SHP77 (cell line): ENCODE measurements around the gene MEF2C.
"Not testable (repeated sequence)": the region's sequence is repeated elsewhere in the genome, so short reads cannot be mapped to it uniquely, and the experiment has no call there.

Experiments
- DNase-seq, 2 experiments: peaks; one replicate each; lab custom pipeline; 2025; lab: John Stamatoyannopoulos, UW

MEF2C gene

DNA sequence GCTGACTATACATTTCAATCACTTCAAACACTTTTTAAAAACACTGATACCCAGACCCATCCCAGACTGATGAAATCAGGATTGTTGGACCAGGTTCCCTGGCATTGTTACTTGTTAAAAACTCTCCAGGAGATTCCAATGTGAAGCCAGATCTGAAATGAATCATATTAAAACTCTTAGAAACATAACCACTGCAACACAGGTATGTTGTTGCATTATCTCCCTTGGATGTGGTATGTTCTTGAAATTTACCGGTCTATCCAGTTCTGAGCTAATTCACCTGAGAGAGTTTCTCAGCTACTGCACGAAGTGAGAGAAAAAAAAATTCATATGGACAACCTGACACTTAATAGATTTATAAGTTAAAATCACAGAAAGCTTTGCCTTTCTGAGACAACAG is 21.8 kb downstream of the MEF2C start:
- DNase-seq: no peak

DNA sequence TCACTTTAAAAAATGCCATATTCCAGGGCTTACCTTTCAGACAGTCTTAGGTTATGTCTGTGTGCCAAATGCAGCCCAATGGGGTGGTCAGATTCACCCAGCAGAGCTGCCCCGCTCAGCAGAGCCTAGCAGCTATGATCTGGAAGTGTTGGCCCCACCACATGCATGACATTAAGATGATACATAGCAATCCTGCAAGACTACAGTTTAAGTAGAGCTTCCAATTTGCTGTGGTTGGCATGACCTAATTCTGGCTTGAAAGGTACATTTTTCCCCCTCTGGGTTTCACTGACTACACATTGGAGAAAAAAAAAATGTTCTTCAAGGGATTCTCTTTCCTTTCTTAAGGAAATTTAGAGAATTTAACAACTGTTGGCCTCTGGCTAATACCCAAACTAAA is 22.5 kb downstream of the MEF2C start:
- no peak for DNase-seq

DNA sequence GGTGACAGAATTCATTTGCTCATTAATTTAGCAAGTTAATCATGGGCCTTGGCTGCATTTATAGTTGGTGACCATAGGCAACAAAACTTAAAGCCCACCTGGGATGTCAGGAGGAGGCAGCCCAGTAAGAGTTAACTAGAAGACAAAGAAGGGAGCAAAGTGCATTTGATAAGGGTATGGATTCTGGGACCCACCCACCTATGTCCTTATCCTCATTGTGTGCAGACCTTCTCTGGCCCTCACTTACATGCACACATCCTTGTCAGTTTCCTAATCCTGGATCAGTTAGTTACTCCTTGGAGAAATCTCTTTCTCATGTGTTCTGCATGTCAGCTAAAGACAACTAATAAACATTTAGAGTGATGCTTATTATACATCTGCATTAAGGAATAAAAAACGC is 24.6 kb downstream of the MEF2C start:
- DNase-seq: no peak

DNA sequence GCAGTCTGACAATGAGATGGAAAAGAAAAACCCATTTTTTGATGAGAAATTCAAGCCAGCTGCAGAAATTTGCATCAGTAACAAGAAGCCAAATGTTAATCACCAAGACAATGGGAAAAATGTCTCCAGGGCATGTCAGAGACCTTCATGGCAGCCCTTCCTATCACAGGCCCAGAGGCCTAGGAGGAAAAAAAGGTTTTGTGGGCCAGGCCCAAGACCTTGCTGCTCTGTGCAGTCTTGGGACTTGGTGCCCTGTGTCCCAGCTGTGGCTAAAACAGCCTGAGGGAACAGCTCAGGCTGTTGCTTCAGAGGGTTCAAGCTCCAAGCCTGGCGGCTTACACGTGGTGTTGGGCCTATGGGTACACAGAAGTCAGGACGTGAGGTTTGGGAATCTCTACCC is 26.6 kb downstream of the MEF2C start:
- not testable (repeated sequence) for DNase-seq

DNA sequence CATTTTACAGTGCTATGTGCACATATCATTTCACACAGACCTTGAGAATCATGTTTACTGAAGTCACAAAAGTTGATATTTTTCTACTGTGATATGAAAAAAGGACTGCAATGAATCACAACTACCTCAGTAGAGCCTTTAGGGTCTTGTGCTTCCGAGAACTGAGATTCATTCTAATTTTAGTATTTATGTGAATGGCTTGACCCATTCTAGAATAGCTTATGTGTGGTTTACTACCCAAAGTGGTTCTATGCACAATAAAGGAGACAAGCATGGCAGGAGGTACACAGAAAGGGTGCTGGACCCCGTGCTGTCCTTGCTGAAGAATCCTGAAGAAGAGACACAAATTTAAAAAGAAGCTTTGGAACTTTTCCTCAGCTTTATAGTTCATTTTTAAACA is 28.2 kb downstream of the MEF2C start:
- DNase-seq: no peak

DNA sequence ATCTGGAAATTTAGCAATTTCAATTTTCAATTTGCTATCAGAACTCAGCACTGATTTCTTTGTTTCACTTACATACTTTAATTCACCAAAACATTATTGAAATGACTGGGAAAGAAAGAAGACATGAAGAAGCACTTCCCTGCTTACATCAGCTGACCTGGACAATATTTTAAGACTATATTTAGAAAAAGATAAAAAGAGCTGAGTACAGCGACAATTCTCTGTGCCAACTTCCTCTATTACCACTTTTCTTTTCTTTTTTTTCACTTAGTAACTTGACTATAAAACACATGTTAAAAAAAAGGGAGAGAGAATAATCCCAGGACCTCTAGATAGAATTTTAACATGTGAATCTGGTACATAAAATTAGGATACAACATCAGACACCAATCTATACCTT is 35.6 kb downstream of the MEF2C start:
- no peak for DNase-seq

DNA sequence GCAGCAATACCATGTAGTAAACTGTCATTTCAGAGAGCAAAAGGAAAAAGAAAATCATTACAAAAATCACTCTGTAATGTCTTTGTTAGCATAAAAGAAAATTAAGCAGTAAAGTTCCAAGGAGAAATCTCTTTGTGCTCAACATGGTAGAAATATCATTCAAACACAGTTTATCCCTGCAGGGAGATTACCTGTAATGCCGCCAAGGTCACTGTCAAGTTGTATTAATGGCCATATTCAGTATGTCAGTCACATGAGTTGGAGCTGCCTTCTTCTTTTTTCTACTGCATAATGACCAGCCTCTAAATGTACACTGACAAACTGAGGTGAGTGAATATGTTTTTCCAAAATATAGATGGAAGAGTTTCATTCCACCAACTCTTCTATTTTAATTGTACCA is 36.5 kb downstream of the MEF2C start:
- no peak for DNase-seq

DNA sequence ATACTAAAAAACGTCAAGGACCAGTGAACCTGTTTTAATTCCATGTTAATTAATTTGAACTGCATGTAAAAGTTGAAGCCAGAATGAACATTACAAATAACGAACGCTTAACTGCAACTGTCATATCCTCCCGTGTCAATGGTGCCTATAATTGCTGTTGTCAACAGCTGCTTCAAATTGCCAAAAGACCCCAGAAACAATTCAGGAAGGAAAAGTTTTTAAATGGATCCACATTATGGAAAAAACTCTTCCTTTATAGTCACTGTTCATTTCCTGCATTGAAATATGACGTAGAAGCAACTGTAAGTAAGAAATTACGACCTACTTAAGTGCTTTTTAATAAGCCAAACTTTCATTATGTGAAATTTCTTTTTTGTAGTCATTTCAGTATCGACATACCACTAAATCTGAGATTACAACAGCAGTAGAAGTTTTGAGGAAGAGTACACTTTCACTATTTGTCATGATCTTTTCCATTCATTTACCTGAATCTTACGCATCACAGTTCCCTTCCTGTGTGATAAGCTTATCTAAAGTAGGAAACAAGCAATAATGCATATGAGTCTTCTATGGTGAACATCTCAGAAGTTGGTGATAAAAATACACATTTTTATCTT is 37.8 kb downstream of the MEF2C start:
- no peak for DNase-seq

DNA sequence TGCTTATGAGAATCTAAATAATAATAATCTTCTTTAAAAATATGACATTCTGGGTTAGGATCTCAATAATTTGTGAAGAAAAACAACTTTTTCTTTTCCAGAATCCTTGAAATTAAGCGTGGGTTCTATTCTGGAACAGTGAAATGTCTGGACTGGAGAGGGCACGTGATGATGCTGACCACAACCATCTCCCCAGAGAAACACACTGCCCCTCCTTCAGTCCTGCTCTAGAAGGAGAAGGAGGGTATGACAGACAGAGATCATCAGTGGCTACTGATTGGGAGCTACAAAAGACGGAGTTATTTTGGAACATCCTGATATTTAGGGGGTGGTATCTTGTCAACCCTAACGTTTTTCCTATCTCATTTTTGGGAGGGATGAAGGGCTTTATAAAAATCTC is 40.2 kb downstream of the MEF2C start:
- DNase-seq: no peak

DNA sequence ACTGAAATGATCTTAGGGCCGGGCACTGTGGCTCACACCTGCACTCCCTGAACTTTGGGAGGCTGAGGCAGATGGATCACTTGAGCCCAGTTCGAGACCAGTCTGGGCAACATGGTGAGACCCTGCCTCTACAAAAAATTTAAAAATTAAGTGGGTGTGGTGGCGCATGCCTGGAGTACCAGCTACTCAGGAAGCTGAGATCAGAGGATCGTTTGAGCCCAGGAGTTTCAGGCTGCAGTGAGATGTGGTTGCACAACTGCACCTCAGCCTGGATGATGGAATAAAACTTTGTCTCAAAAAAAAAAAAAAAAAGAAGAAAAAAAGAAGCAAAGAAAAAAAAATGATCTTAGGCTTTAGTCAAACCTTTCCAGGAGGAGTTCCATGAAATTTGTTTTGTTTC is 41.8 kb downstream of the MEF2C start:
- DNase-seq: no peak

DNA sequence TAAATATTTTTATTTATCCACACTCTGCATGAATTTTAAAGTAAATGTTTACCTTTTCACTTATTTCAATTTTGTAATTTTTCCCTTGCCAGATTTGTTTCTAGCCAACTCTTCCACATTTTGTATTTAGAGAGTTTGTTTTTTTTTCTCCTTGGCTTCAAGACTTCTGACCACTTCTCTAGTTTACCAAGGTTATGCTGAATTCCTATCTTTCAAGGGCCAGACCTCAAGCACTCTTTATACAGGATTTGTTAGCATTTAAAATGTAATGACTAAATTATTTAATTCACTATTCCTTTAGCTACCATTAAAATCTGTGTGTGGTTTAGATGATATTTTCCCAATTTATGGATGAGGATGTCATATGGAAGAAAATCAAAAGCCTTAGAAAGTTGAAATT is 42.5 kb downstream of the MEF2C start:
- DNase-seq: no peak

DNA sequence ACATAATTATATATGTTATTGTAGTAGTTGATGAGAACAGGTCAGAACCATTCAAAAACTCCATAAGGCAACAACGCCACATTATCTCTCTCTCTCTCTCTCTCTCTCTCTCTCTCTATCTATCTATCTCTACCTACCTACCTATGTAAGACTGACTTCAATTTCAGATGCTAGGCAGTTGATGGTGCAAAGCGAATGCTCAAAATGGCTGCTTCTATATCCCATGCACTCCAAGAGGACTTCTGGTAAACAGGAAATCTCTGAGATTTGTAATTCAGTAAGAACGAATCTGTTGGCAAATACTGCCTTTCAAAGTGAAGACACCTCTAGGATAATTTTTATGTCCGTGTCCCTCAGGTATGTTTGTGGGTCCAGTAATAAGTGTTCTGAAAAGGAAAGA is 43.7 kb downstream of the MEF2C start:
- no peak for DNase-seq

DNA sequence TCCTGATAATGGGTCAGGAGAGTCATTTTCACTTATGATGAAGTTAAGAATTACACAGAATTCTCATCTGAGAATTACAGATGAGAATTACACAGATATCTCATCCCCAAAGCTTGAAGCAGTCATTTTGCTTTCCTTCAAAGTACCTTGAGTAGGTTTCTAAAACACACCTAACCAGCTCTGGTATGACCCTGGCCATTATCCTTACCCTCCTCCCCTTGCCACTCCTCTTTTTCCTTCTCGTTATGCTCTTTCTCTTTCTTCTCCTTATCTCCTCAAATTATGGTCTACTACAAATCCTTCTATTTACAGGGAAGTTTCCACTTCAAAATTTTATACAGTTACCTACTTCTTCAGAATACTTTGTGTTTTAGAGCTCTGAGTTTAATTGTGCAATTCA is 44.5 kb downstream of the MEF2C start:
- DNase-seq: no peak

DNA sequence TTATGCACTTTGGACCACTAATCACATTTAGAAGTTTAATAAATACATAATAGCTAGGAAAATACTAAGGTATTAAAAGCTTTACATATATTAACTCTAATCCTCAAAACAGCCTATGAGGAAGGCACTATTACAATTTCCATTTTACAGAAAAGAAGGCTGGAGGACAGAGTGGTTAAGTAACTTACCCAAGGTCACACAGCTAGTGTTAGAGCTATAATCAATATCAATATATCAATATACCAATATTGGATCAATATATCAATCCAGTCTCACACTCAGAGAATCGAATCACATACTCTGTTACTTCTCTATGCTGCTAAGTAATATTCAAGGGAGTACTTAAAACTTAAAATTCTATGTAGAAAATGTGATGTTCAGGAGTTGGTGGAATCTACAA is 45.2 kb downstream of the MEF2C start:
- no peak for DNase-seq

DNA sequence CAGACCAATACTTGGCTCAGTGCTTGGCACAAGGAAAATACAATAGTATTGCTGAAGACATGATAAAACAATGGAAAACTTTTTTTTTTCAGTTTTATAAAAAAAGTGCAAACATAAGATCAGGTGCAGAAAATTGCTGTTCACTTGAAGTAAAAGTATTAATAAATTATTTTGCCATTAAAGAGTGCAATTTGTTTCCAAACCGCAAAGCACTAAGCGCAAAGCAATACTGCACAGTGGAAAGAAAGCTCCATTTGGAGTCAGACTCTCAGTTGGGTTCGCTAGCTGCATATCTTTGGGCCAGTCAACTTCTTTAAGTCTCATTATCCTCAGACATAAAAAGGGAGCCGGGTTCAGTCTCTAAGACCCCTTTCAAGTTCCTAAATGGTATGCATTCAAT is 45.8 kb downstream of the MEF2C start:
- DNase-seq: no peak

DNA sequence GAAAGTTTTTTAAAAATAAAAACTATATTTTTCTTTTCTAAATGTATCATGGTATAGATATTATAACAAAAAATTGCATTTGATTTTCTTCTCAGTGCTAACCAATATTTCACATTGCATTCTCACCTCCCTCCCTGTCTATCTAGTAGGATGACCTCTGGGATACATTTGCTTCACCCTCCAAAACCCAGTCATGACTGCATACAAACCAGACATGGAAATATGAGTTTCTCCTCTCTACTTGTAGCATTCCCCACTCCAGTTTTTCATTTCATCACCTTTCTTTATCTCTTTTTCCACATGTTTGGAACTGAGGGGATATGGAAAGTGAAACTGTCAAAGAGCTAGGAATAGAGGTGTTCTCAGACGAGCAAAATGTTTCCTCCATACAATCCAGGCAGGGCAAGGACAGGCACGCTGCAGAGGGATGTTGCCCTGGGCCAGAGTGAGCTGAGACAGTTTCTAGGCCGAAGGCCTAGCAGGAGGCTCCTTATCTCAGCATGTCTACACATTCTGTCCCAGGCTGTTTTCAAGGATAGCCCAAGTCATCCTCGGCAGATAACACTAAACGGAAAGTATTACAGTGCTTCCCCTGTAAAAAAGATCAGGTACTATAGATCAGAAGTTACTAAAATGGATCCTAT is 46.7 kb downstream of the MEF2C start:
- no peak for DNase-seq

DNA sequence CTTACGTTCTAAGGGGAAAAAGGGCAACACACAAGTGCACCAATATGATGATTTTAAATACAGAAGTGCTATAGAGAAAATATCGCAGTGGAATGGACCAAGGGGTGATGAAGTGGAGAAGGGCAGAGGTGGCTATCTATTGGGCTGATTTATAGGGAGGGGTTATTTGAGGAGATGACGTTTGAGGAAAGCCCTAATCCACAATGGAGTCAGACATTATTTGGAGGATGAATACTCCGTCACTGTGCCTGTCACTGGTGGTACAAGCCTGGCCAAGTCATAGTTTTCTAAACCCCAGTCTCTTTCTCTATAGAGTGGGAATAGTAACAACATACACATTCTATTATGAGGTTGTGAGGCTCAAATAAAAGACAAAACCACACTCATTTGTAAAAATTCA is 48.5 kb downstream of the MEF2C start:
- no peak for DNase-seq

DNA sequence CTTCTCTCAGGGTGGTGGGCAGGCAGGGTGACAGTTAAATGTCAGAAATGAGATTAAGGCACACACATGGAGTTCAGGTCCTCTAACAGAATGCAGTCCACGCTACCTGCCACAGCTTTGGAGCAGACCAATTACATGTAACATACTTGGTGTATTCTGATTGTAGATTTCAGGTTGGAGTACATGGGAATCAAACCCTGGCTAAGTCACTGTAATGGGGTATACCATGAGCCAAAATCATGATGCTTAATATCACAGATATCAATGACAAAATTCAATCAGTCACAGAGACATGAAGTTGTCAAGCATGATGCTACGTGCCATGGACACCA is 48.9 kb downstream of the MEF2C start:
- DNase-seq: no peak

DNA sequence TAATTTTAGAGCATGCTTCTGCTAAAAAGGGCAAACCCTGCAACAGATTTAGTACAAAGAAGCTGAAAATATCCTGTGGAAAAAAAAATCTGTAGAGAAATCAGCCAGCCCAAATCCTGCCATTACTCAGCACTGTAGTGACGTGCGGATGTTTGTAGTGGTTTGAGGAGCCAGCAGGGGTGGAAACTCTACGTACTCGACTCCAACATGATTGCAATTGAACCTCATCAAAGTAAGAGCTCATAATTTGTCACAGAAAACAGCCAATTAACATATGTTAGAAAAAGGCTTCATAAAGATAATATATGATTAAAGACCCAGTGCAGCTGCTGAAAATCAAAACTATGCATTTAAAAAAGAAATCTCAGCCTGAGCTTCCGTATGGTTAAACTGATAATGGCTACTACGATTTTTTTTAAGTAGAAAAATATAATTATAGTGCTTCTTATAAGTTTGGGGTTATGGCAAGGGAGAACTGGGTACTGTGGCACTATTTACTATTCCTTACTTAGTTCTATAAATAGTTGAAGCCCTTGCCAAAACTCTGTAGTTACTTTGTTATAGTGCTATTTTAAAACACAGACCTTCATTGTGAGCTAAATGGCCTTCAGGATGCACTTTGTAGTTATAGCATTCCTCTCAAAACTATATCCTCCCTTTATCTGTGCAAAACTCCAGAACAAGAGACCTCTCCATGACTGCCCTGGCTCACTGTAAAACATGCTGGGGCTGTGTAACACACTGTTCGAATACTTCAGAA is 49.4 kb downstream of the MEF2C start:
- DNase-seq: peak; percentile 39 to 43

DNA sequence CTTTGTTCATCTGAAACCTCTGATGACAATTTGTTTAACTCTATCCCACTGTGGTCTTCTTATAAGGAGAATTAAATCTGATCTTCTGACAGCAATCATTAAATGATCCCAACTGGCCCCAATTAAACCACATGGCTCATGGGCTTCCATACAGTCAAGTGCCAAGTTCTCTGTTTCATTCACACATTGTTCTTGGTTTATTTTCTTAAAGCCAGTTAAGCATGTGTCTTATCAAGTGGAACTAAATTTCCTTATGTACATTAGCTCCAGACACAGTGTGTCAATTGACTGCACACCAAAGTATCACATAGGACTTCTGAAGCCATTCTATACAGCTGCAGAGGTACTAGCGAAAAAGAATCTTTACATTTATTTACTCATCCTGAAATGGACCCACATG is 51.2 kb downstream of the MEF2C start:
- no peak for DNase-seq

DNA sequence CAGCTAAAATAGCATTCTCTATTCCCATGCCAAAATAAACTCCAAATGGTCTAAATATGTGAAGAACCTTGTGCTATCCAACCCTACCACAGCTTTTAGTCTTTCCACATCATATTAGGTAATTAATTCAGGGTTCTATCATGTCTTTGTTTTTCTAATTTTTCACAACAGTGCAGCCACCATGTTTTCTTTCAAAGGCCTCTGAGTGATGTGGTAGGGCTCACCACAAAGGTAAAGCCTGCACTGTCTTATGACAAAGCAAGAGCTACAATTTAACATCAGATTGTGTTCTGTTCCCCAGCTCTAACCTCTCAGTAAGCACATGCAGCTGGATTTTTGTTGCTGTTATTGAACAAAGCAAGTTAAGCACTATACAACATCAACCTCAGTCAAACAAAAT is 52.4 kb downstream of the MEF2C start:
- no peak for DNase-seq

DNA sequence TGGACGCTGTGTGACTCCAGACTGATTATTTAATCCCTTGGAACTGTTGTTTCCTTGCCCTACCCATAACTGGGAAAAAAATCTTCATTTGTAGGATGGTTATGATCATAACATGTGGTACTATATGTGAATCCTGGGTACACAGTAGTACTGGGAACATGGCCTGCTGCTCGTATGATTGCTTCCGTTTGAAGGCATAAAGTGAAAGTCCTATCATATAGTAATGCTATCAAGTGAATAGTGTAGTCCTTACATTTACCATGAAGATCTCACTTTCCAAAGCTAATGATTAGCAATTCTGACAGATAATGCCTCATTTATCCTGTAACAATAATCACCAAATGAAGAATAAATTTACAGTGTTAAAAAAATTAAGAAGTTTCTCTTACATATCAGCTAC is 53.2 kb downstream of the MEF2C start:
- peak in 1 of 2 experiments; percentile 38 for DNase-seq

DNA sequence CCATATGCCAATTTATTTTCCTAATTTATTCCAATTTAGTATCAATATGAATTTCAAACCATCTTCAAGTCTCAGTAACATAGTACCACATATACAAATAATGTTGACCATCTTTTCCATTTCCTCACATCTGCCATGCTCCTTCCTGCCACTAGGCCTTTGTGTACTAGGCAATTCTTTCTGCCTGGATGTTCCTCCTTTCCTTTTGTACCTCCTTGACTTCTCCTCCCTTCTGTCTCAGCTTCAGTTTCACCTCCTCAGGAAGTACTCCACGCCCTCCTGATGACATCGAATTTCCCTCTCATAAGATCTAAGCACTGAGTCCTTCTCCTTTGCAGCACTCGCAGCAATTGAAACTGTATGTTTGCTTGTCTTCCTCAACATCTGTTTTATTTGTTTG is 53.9 kb downstream of the MEF2C start:
- DNase-seq: no peak

DNA sequence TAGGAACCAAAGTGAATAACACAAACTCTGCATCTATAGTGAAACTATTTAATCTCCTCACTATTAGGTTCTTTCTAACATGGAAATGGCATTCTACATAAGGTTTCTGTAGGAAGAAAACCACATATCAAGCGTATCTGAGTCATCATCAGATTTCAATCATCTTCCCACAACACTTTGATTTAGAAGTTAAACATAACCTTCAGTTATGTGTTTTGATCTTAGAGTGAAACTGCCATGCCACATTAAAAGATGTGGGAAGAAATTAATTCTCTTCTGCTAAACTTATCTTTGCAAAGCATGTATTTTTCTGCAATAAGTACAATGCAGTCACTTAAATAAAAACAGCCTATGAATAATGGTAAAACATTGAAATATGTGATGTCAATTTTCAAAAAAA is 55.0 kb downstream of the MEF2C start:
- no peak for DNase-seq
